IMR-90 (cell line): ENCODE measurements around the gene STARD13. TPM values are rescaled to one million over a fixed set of nuclear protein-coding genes. Genes with fewer than 3 reads are reported as not detected.

Experiments
- ATAC-seq: fragments of 200-7000 bp; cut with Tn5 transposase; 2 replicates; pipeline ENCODE4 v1.9.1; 2020; ENCODE audit warnings: low read depth, mild to moderate bottlenecking, moderate library complexity
- BruUV-seq: library from RNA; stranded (reverse); fragments of 400-500 nt; replicated peaks from 2 replicates; lab custom pipeline; 2021; lab: Mats Ljungman, UMichigan
- CTCF ChIA-PET: fragments of 300-600 bp; formaldehyde crosslinking; extraction: SDS; loops from one replicate; lab custom pipeline; 2021; ENCODE audit warnings: antibody characterized with exemption; lab: Yijun Ruan, JAX
- POLR2A ChIA-PET: fragments of 300-600 bp; sonication (Branson Sonifier 250); formaldehyde crosslinking; loops from one replicate; lab custom pipeline; 2022; ENCODE audit warnings: antibody characterized with exemption; ENCODE audit not compliant: unreplicated experiment; lab: Charles Lee
- DNase-seq: peaks from one replicate; pipeline ENCODE4 v3.0.0; 2013
- H2AFZ ChIP-seq: replicated peaks from 2 replicates; pipeline ENCODE3; 2013; ENCODE audit warnings: low read length, mild to moderate bottlenecking; ENCODE audit not compliant: poor library complexity
- H2AK5ac ChIP-seq: 2 replicates; pipeline ENCODE4 v1.6.1; 2013; ENCODE audit warnings: low read depth, low read length, inconsistent platforms
- H2AK9ac ChIP-seq: replicated peaks from 2 replicates; pipeline ENCODE3; 2013; ENCODE audit warnings: mild to moderate bottlenecking, low read depth, low read length, moderate library complexity; ENCODE audit not compliant: poor library complexity
- H2BK120ac ChIP-seq: 2 replicates; pipeline ENCODE4 v1.6.1; 2013; ENCODE audit warnings: low read depth, low read length, inconsistent platforms
- H2BK15ac ChIP-seq: 3 replicates; pipeline ENCODE4 v1.6.1; 2013; ENCODE audit warnings: low read depth, low read length, inconsistent platforms
- H2BK20ac ChIP-seq: 2 replicates; pipeline ENCODE4 v1.6.1; 2013; ENCODE audit warnings: low read depth, mild to moderate bottlenecking, inconsistent platforms, low read length, moderate library complexity
- H2BK5ac ChIP-seq: 2 replicates; pipeline ENCODE4 v1.6.1; 2013; ENCODE audit warnings: mild to moderate bottlenecking, low read depth, low read length, inconsistent platforms; ENCODE audit not compliant: poor library complexity, severe bottlenecking
- H3K14ac ChIP-seq: replicated peaks from 2 replicates; pipeline ENCODE4 v1.6.1; 2013; ENCODE audit warnings: low read depth, low read length, inconsistent platforms
- H3K18ac ChIP-seq: 2 replicates; pipeline ENCODE4 v1.6.1; 2013; ENCODE audit warnings: low read depth, low read length, control low read depth
- H3K23ac ChIP-seq: 2 replicates; pipeline ENCODE4 v1.6.1; 2013; ENCODE audit warnings: low read depth, low read length, inconsistent platforms
- H3K27ac ChIP-seq: 2 replicates; pipeline ENCODE4 v1.5.1; 2013; ENCODE audit warnings: mild to moderate bottlenecking, control low read depth, low read length; ENCODE audit not compliant: insufficient read depth
- H3K27me3 ChIP-seq: 2 replicates; pipeline ENCODE4 v1.6.1; 2013; ENCODE audit warnings: low read length; ENCODE audit not compliant: control insufficient read depth, insufficient read depth
- H3K36me3 ChIP-seq: 2 replicates; pipeline ENCODE4 v1.6.1; 2013; ENCODE audit warnings: low read length, mixed read lengths; ENCODE audit not compliant: control insufficient read depth, insufficient read depth
- H3K4ac ChIP-seq: 2 replicates; pipeline ENCODE4 v1.6.1; 2013; ENCODE audit warnings: low read depth, low read length, inconsistent platforms
- H3K4me1 ChIP-seq: 2 replicates; pipeline ENCODE4 v1.6.1; 2013; ENCODE audit warnings: low read length, mixed read lengths; ENCODE audit not compliant: control insufficient read depth, insufficient read depth
- H3K4me2 ChIP-seq: 2 replicates; pipeline ENCODE4 v1.6.1; 2013; ENCODE audit warnings: low read depth, mild to moderate bottlenecking, control low read depth, low read length, moderate library complexity
- H3K4me3 ChIP-seq: 2 replicates; pipeline ENCODE4 v1.5.1; 2013; ENCODE audit warnings: low read depth, mild to moderate bottlenecking, control low read depth, low read length, moderate library complexity; ENCODE audit not compliant: insufficient read depth
- H3K56ac ChIP-seq: 2 replicates; pipeline ENCODE4 v1.6.1; 2013; ENCODE audit warnings: low read length, inconsistent platforms; ENCODE audit not compliant: insufficient read depth; ENCODE audit errors: extremely low read depth
- H3K79me1 ChIP-seq, 2 experiments: 2 replicates each; pipeline ENCODE4 v1.6.1; 2013; ENCODE audit warnings: low read length in 2 of 2, inconsistent platforms in 1 of 2, low read depth in 1 of 2
- H3K9ac ChIP-seq: 2 replicates; pipeline ENCODE4 v1.6.1; 2013; ENCODE audit warnings: low read depth, low read length, control low read depth
- H3K9me1 ChIP-seq: 2 replicates; pipeline ENCODE4 v1.6.1; 2013; ENCODE audit warnings: low read length, inconsistent platforms; ENCODE audit not compliant: insufficient read depth
- H3K9me3 ChIP-seq: 2 replicates; pipeline ENCODE4 v1.6.1; 2013; ENCODE audit warnings: low read length; ENCODE audit not compliant: control insufficient read depth, insufficient read depth
- H4K20me1 ChIP-seq: 2 replicates; pipeline ENCODE4 v1.6.1; 2013; ENCODE audit warnings: low read length, inconsistent platforms; ENCODE audit not compliant: insufficient read depth
- H4K5ac ChIP-seq: 2 replicates; pipeline ENCODE4 v1.6.1; 2013; ENCODE audit warnings: mild to moderate bottlenecking, low read depth, low read length, control low read depth
- H4K8ac ChIP-seq, 2 experiments: 2 replicates each; pipeline ENCODE4 v1.6.1; 2013; ENCODE audit warnings: low read depth in 2 of 2, low read length in 2 of 2, control low read depth in 1 of 2, inconsistent platforms in 1 of 2
- H4K91ac ChIP-seq: 2 replicates; pipeline ENCODE4 v1.6.1; 2013; ENCODE audit warnings: low read depth, low read length, inconsistent platforms; ENCODE audit not compliant: insufficient read depth
- CEBPB ChIP-seq: IDR thresholded peaks from 2 replicates; pipeline ENCODE4 v1.6.1; 2012; ENCODE audit warnings: low read depth, low read length, improper control_type of control experiment
- CHD1 ChIP-seq: IDR thresholded peaks from 2 replicates; pipeline ENCODE4 v1.6.1; 2012; ENCODE audit warnings: low read depth, low read length, improper control_type of control experiment
- MXI1 ChIP-seq: IDR thresholded peaks from 2 replicates; pipeline ENCODE4 v1.6.1; 2012; ENCODE audit warnings: low read depth, mild to moderate bottlenecking, low read length, moderate library complexity, borderline replicate concordance
- NFE2L2 ChIP-seq: fragments of 150-350 bp; IDR thresholded peaks from 2 replicates; pipeline ENCODE4 v1.6.1; 2016; ENCODE audit warnings: low read depth, mild to moderate bottlenecking, low read length
- RCOR1 ChIP-seq: IDR thresholded peaks from 2 replicates; pipeline ENCODE4 v1.6.1; 2012; ENCODE audit warnings: mild to moderate bottlenecking, low read length, improper control_type of control experiment; ENCODE audit not compliant: insufficient replicate concordance
- RFX5 ChIP-seq: IDR thresholded peaks from 2 replicates; pipeline ENCODE4 v1.8.0; 2012; ENCODE audit warnings: low read depth, mild to moderate bottlenecking, low read length, moderate library complexity
- WGBS, 2 experiments: methylation state at CpG; one replicate each; pipeline versions ENCODE4 v1.1.5 to v1.1.7; 2013; ENCODE audit warnings: missing lambda C conversion rate in 2 of 2; ENCODE audit not compliant: insufficient read length in 1 of 2; ENCODE audit errors: extremely low coverage in 2 of 2; 5-methylcytosine and 5-hydroxymethylcytosine counted together
- dilution Hi-C: fragments of 300-500 bp; cut with HindIII; formaldehyde crosslinking; loops from one replicate; pipeline ENCODE4 v1.14.3; 2018; ENCODE audit warnings: low sequenced_read_pairs; ENCODE audit not compliant: unreplicated experiment
- in situ Hi-C: fragments of 300-500 bp; cut with MboI; formaldehyde crosslinking; loops from 3 replicates; pipeline ENCODE4 v1.14.3; 2019; ENCODE audit warnings: low sequenced_read_pairs, inconsistent platforms, mixed read lengths
- intact Hi-C: fragments of 100-400 bp; cut with micrococcal nuclease; formaldehyde crosslinking; loops from 2 replicates; pipeline ENCODE4 v1.10.0; 2022
- polyA plus RNA-seq, 3 experiments: library from polyadenylated mRNA; depleted of rRNA; stranded (reverse); fragments of >200 nt; gene quantifications; 2 replicates each; pipeline ENCODE4 v1.2.3, GENCODE V29; 2012; ENCODE audit warnings: low replicate concordance in 1 of 3
- total RNA-seq: library from RNA; depleted of rRNA; stranded (reverse); fragments of >200 nt; gene quantifications from 2 replicates; pipeline ENCODE4 v1.2.3, GENCODE V29; 2012
- TF ChIP-seq, protein P1 (sequence below): fragments of 150-350 bp; IDR thresholded peaks from 2 replicates; pipeline ENCODE4 v1.6.1; 2016; ENCODE audit warnings: low read depth, mild to moderate bottlenecking, low read length, moderate library complexity, borderline replicate concordance

STARD13 gene
- total and polyA plus RNA-seq, 2 of the 4 experiments (the other 2 are of a cell fraction), result 23.6 to 46.6 TPM

DNA sequence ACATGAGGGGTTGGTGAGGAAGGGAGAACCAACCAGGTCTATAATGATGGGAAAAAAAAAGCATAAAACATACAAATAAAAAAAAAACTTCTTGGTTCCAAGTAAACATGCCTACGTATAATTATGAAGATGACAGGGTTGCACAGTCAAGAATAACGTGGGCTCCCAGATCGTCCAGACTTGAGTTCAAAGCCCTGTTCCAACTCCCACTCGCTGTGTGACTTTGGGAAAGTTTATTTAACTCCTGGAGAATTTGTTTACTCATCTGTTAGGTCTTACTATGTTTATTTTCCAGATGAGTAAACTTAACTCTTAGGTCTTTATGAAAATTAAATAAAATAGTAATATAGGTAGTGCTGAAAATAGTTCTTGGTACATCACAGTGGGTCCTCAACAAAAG is 13.8 kb downstream of the STARD13 start:
- Histone ChIP-seq H3K56ac (no peak overlapping the region), H3K23ac (peak overlapping the region; percentile 58; the same call in 1 of the 2 replicates), H2BK20ac (peak overlapping the region; percentile 16; the same call in 1 of the 2 replicates), H3K4me3 (no peak overlapping the region), H2BK5ac (peak overlapping the region; percentile 59), H4K91ac (no peak overlapping the region), H2BK15ac (0 out of 3 replicates have a peak overlapping the region, but pooled peaks have one; percentile 70), H3K9me3 (no peaks in the 10 kb centered on the region), H3K14ac (peak overlapping the region; percentile 34), H3K9ac (no peak overlapping the region), H3K4me2 (peak overlapping the region; percentile 9), H4K20me1 (peaks cover 66% of the 10 kb centered on the region), H2AK5ac (peak overlapping the region; percentile 80), H2BK120ac (peak overlapping the region; percentile 54), H4K5ac (peak overlapping the region; percentile 89), H3K27ac (peak overlapping the region; percentile 39), H3K18ac (peak overlapping the region; percentile 94), H3K36me3 (peaks cover 20% of the 10 kb centered on the region), H2AK9ac (no peak overlapping the region), H3K9me1 (peaks cover 27% of the 10 kb centered on the region), H2AFZ (no peak overlapping the region), H3K79me1 (peaks cover 32 to 83% of the 10 kb centered on the region in 2 experiments), H3K4me1 (peaks cover 34% of the 10 kb centered on the region), H3K27me3 (no peaks in the 10 kb centered on the region), H3K4ac (peak overlapping the region; percentile 69), H4K8ac (peak overlapping the region; percentile 14 to 57; a peak in 2 of 4 replicates)
- intact Hi-C loops, result no loop called here
- in situ Hi-C loops, result no loop called here
- no peak for TF ChIP-seq CEBPB
- TF ChIP-seq RFX5, result no peak
- no peak for TF ChIP-seq CHD1
- TF ChIP-seq, protein P1, sequence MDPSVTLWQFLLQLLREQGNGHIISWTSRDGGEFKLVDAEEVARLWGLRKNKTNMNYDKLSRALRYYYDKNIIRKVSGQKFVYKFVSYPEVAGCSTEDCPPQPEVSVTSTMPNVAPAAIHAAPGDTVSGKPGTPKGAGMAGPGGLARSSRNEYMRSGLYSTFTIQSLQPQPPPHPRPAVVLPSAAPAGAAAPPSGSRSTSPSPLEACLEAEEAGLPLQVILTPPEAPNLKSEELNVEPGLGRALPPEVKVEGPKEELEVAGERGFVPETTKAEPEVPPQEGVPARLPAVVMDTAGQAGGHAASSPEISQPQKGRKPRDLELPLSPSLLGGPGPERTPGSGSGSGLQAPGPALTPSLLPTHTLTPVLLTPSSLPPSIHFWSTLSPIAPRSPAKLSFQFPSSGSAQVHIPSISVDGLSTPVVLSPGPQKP, result no peak
- no peak for TF ChIP-seq NFE2L2
- no peak for TF ChIP-seq RCOR1
- TF ChIP-seq MXI1, result no peak
- CTCF ChIA-PET, result no interaction called here
- no TSS peak for BruUV-seq
- no CpG with 5 or more reads among the region's 4 CpGs for WGBS, 2 experiments
- dilution Hi-C loops, result no loop called here
- DNase-seq, result peak; percentile 50
- ATAC-seq, result no peak
- POLR2A ChIA-PET, result no interaction called here
